ENCODE data around the gene SHCBP1L.

Gene SHCBP1L

GRCh38 chr1:182888736-182889531 is 64.0 kb downstream of the SHCBP1L start:
- DNase-seq, result no peak

GRCh38 chr1:182886985-182887384 is 66.0 kb downstream of the SHCBP1L start:
- DNase-seq, result no peak

- no peak for DNase-seq
Measured at GRCh38 chr1:182885591-182885990, 67.4 kb downstream of the SHCBP1L start.

DNA sequence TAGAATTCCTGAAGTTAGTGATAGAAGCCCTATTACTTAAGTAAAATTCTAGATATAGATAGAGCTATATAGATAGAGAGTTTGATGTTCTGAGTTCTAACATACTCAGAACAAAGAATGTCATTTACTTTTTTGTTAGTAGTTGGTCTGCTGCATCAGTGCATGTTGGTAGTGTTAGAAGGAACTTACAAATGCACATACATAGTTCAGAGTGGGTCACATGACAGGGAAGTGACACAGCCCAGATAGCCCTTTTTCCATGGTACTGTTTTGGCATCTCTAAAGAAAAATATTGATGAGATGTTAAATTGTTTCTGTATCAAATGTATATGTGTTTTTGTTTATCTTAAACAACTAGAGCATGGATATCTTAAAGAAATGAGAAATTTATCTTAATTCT is 68.1 kb downstream of the SHCBP1L start:
- DNase-seq, result no peak

DNA sequence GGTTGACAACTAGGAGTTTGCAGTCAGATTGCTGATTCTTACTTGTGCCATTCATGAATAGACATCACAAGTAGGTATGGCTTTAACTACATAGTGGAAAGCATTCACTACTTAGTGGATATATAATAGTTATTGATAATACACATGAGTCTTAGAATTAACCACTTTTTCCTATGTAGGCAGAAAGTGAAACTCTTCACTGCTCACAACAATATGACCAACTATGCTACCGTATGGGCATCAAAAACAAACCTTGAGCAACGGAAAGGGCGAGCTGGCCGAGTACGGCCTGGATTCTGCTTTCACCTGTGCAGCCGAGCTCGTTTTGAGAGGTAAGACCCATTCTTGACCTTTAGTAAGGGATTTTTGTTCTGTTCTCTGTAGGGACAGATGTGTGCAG is 75.1 kb downstream of the SHCBP1L start:
- no peak for DNase-seq

- no peak for DNase-seq
Measured at GRCh38 chr1:182877331-182877730, 75.6 kb downstream of the SHCBP1L start.

DNA sequence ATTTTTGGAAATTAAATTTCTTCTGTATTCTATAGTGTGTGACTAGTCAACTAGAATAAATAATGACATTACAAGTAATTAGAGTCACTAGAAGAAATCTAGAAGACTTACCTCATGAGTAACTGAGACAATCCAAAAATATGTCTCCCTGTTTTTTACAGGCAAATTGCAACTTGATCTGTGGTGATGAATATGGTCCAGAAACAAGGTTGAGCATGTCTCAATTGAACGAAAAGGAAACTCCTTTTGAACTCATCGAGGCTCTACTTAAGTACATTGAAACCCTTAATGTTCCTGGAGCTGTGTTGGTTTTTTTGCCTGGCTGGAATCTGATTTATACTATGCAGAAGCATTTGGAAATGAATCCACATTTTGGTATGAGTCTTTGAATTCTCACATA is 77.1 kb downstream of the SHCBP1L start:
- DNase-seq, result no peak

DNA sequence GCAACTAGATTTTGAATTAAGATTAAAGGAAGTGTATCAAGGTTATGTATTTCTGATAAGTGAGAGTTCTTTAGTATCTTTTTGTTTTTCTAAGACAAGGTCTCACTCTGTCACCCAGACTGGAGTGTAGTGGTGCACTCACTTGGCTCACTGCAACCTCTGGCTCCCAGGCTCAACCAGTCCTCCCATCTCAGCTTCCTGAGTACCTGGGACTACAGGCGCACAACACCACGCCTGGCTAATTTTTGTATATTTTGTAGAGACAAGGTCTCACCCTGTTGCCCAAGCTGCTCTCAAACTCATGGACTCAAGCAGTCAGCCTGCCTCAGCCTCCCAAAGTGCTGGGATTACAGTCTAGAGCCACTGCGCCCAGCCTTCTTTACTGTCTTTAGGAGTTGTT is 80.1 kb downstream of the SHCBP1L start:
- DNase-seq, result no peak

DNA sequence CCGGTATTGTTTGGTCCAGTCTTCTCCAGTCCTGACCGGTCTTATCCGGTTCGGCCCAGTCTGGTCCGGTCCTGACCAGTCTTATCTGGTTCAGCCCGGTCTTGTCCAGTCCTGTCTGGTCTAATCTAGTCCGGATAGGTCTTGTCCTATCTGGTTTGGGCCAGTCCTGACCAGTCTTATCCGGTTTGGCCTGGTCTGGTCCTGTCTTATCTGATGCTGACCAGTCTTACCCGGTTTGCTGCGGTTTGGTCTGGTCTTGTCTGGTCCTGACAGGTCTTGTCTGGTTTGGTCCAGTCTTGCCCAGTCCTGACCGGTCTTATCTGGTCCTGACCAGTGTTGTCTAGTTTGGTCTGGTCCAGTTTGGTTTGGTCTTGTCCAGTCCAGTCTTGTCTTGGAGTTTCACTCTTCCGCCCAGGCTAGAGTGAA is 83.7 kb downstream of the SHCBP1L start:
- no peak for DNase-seq

DNA sequence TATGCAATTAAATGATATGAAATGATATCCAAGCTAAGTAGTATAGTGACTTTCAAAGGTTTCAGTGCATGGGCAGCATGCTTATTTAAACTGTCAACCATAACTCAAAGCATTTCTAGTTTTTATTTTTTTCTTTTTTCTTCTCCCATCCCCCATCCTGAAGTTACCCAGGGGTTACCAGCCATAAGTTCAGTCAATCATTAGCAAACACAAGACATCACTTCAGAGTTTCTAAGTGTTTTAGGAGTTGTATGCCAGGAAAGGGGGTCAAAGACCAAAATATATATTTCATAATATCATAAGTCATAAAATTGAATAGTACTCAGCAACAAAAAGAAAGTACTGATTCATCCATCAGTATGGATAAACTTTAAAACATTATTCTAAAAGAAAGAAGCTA is 85.1 kb downstream of the SHCBP1L start:
- no peak for DNase-seq

DNA sequence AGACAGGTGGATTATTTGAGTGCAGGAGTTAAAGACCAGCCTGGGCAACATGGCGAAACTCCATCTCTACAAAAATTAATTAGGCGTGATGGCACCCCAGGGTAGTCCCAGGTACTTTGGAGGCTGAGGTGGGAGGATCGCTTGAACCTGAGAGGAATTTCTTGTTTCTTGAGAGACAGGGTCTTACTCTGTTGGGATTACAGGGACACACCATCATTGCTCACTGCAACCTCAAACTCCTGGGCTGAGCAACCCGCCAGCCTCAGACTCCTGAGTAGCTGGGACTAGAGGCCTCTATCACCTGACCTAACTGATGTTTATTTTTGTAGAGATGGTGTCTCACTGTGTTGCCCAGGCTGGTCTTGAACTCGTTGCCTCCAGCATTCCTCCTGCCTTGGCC is 89.0 kb downstream of the SHCBP1L start:
- DNase-seq, result no peak

DNA sequence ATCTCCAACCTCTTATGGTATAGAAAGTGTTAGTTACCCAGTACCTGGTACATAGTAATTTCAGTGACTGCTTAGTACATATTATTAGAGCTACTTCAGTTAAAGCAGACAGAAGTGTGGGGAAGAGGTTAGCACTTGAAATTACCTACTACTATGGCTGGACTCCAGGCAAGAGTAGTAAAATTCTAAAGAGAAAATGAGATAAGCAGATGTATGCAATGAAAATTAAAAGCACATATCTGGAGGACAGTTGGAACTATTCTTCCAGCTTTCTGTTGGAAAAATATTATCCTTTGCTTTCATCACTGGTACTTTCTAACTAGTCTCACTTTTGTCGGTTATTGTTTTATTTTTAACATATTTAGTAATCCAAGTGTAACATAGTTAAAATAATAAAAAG is 90.1 kb downstream of the SHCBP1L start:
- DNase-seq, result no peak

DNA sequence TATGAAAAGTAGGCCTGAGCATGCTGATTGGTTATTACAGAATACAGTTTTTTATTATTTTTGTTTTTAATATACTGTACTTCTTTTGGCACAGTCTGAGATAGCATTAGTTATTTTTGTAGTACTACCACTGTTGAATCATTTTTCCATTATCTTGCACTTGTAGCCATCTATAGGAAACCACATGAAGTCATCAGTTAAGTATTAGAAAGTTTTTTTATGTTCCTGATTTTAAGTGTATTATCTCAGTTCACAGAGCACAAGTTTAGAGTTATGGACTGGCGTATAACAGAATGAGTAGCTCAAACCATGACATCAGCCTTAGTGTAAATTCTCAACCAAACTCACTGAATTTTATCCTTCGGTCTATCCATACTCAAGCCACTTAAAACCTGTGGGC is 91.0 kb downstream of the SHCBP1L start:
- DNase-seq, result no peak

DNA sequence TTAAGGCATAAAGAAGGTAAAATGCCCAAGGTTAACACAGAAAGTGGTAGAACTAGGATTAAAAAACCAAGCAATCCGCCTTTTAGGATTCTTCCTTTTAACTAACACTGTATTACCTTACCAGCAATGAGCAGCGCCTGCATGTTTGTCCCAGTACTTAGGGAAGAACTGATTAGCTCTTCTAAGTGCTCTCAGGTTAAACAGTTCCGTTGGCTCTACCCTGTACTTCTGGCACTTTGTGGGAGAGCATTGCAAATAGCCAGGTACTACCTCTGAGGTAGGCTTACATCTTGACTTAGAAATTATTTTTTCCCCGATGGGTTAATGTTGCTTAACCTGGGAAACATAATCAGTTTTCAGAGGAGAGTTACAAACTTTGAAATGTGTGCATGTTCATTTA is 92.3 kb downstream of the SHCBP1L start:
- DNase-seq, result no peak

- DNase-seq, result no peak
Measured at GRCh38 chr1:182857212-182857611, 95.8 kb downstream of the SHCBP1L start.

GRCh38 chr1:182855911-182856310 is 97.1 kb downstream of the SHCBP1L start:
- no peak for DNase-seq

DNA sequence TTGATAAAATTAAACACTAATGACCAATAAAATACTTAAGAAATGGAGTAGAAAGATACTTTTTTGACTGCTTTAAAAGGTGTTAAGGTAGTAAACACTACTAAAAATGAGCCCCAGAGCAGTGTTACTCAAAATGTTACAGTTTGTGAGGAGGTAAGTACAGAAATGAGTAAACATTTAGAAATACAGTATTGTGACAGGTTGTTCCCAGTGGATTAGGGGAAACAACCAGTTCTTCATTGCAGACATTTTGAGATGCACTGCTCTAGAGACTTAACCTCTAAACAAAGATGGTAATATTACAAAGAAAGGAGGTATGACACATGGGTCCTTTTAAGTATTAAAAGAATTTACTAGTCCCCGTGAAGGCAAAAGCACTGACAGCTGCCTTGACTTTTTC is 101.1 kb downstream of the SHCBP1L start:
- no peak for DNase-seq

GRCh38 chr1:182850319-182850718 is 102.6 kb downstream of the SHCBP1L start:
- DNase-seq, result no peak

All from CD4-positive, alpha-beta T cell treated with Interleukin-17A for 1 hour (primary cell).